Ascending aorta (tissue), 2 donors: ENCODE results near the gene MGLL. TPM values are rescaled to one million over a fixed set of nuclear protein-coding genes. Genes with fewer than 3 reads are reported as not detected.

Experiments used
- DNase-seq, 2 donors: peaks; one replicate each; pipeline ENCODE4 v3.0.0-alpha.2; 2019; ENCODE audit warnings: low spot score in 2 of 2
- H3K27ac ChIP-seq, 2 donors: fragments of 200-600 bp; sonication (generic); one replicate each; pipeline ENCODE4 v1.5.1; 2016 to 2017; ENCODE audit warnings: mild to moderate bottlenecking in 1 of 2
- H3K27me3 ChIP-seq: fragments of 200-600 bp; sonication (generic); one replicate; pipeline ENCODE4 v1.5.1; 2017
- H3K36me3 ChIP-seq, 2 donors: fragments of 200-600 bp; sonication (generic); one replicate each; pipeline ENCODE4 v1.5.1; 2016
- H3K4me1 ChIP-seq, 2 donors: fragments of 200-600 bp; sonication (generic); one replicate each; pipeline ENCODE4 v1.5.1; 2016 to 2017; ENCODE audit warnings: mild to moderate bottlenecking in 1 of 2
- H3K4me3 ChIP-seq, 2 donors: fragments of 200-600 bp; sonication (generic); one replicate each; pipeline ENCODE4 v1.5.1; 2016 to 2017; ENCODE audit warnings: mild to moderate bottlenecking in 1 of 2
- H3K9me3 ChIP-seq, 2 donors: fragments of 200-600 bp; sonication (generic); one replicate each; pipeline ENCODE4 v1.5.1; 2016
- intact Hi-C: fragments of 100-400 bp; cut with DNase I; formaldehyde crosslinking; loops from one replicate; pipeline ENCODE4 v1.15.1; 2023
- total RNA-seq: library from RNA; depleted of rRNA; stranded (reverse); fragments of >200 nt; gene quantifications from one replicate; pipeline ENCODE4 v1.1.0, GENCODE V29; 2016
- TF ChIP-seq, protein P1 (sequence below), 3 experiments: fragments of 200-600 bp in 2 of 3; fragments of 450-650 bp in 1 of 3; sonication (generic) in 2 of 3; IDR thresholded peaks; one replicate each; pipeline ENCODE4 v1.5.1; 2016 to 2019; ENCODE audit warnings: antibody characterized with exemption in 3 of 3, mild to moderate bottlenecking in 1 of 3, moderate library complexity in 1 of 3

The MGLL gene
- total RNA-seq, 1 donor from 2014 or later = 101 TPM

GRCh38 chr3:127754411-127755304, 67.7 kb downstream of the MGLL start:
- intact Hi-C loops = no loop called here
- TF ChIP-seq, protein P1, sequence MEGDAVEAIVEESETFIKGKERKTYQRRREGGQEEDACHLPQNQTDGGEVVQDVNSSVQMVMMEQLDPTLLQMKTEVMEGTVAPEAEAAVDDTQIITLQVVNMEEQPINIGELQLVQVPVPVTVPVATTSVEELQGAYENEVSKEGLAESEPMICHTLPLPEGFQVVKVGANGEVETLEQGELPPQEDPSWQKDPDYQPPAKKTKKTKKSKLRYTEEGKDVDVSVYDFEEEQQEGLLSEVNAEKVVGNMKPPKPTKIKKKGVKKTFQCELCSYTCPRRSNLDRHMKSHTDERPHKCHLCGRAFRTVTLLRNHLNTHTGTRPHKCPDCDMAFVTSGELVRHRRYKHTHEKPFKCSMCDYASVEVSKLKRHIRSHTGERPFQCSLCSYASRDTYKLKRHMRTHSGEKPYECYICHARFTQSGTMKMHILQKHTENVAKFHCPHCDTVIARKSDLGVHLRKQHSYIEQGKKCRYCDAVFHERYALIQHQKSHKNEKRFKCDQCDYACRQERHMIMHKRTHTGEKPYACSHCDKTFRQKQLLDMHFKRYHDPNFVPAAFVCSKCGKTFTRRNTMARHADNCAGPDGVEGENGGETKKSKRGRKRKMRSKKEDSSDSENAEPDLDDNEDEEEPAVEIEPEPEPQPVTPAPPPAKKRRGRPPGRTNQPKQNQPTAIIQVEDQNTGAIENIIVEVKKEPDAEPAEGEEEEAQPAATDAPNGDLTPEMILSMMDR (IDR thresholded peaks at IDR 0.05) = no peak
- Histone ChIP-seq H3K4me1 (peaks cover 0 to 11% of the 10 kb centered on the region in 2 donors), H3K27me3 (no peaks in the 10 kb centered on the region), H3K27ac (no peak overlapping the region), H3K4me3 (no peak overlapping the region), H3K36me3 (no peaks in the 10 kb centered on the region), H3K9me3 (no peaks in the 10 kb centered on the region)
- no peak for DNase-seq

DNA sequence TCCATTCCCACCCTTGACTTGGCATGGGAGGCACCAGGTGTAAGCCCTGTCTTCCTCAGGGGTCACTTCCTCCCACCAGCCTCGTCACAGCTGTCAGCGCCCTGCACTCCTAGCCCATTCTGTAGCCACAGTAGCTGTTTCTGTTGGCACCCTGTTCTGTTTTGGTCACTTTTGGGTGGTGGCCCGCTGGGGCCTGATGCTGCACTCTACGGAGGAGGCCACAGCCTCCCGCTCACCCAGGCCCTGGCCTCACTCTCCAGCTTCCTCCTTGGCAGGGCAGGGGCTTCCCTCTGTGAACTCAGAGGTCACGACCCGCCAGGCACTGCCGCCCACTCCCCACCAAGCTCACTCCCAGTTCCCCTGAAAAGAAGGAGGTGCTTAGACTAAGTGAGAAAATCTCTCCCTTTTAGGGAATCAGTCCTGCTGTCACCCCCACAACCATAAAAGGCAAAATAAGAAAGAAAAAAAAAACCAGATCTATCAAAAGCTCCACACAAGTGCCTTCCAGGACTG, 68.4 kb downstream of the MGLL start:
- intact Hi-C loops = no loop called here
- no peak for DNase-seq
- Histone ChIP-seq H3K9me3 (no peaks in the 10 kb centered on the region), H3K4me1 (peaks cover under 1 to 18% of the 10 kb centered on the region in 2 donors), H3K27me3 (no peaks in the 10 kb centered on the region), H3K36me3 (no peaks in the 10 kb centered on the region), H3K4me3 (no peak overlapping the region), H3K27ac (no peak overlapping the region)
- TF ChIP-seq, protein P1 (IDR thresholded peaks at IDR 0.05) = no peak

GRCh38 chr3:127753338-127753737, 69.0 kb downstream of the MGLL start:
- H3K36me3 ChIP-seq = no peaks in the 10 kb centered on the region
- H3K27ac ChIP-seq = no peak overlapping the region
- TF ChIP-seq, protein P1 (IDR thresholded peaks at IDR 0.05) = no peak
- no peak for DNase-seq
- no peak overlapping the region for H3K4me3 ChIP-seq
- peaks cover 6 to 24% of the 10 kb centered on the region in 2 donors for H3K4me1 ChIP-seq
- H3K9me3 ChIP-seq = no peaks in the 10 kb centered on the region
- intact Hi-C loops = no loop called here
- H3K27me3 ChIP-seq = no peaks in the 10 kb centered on the region

DNA sequence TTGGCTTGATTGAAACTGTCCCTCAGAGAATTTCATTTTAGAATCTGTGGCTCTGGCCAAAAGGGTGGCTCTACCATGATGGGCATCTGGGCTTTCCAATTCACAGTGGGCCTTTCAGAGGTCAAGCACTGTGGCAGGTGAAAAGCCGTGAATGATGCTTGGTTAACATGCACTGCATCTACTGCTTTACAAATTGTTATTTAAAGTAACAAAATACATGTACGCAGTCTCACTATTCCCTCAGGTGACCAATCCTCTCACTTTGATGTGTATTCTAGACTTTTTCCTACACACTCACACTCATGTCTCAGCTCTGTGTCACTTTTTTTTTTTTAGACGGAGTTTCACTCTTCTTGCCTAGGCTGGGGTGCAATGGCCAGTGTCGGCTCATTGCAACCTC, 70.5 kb downstream of the MGLL start:
- intact Hi-C loops = no loop called here
- no peak overlapping the region for H3K27ac ChIP-seq
- TF ChIP-seq, protein P1 (IDR thresholded peaks at IDR 0.05) = no peak
- no peak overlapping the region for H3K4me3 ChIP-seq
- H3K36me3 ChIP-seq = no peaks in the 10 kb centered on the region
- no peaks in the 10 kb centered on the region for H3K27me3 ChIP-seq
- DNase-seq = no peak
- no peaks in the 10 kb centered on the region for H3K9me3 ChIP-seq
- peaks cover 8 to 31% of the 10 kb centered on the region in 2 donors for H3K4me1 ChIP-seq

GRCh38 chr3:127751163-127751621, 71.1 kb downstream of the MGLL start:
- Histone ChIP-seq H3K9me3 (no peaks in the 10 kb centered on the region), H3K4me1 (peaks cover 8 to 31% of the 10 kb centered on the region in 2 donors), H3K4me3 (no peak overlapping the region), H3K36me3 (no peaks in the 10 kb centered on the region), H3K27ac (no peak overlapping the region), H3K27me3 (no peaks in the 10 kb centered on the region)
- intact Hi-C loops = no loop called here
- TF ChIP-seq, protein P1 (IDR thresholded peaks at IDR 0.05) = no peak
- DNase-seq = no peak
